ENCODE measurements around the gene TBX4. TPM values are rescaled to one million over a fixed set of nuclear protein-coding genes. Genes with fewer than 3 reads are reported as not detected.

Gene TBX4
- total and polyA plus RNA-seq, 2 of the 13 experiments (the other 11 are each of a cell fraction or from before 2014, with no cell fraction given): 0.11 to 1.1 TPM

DNA sequence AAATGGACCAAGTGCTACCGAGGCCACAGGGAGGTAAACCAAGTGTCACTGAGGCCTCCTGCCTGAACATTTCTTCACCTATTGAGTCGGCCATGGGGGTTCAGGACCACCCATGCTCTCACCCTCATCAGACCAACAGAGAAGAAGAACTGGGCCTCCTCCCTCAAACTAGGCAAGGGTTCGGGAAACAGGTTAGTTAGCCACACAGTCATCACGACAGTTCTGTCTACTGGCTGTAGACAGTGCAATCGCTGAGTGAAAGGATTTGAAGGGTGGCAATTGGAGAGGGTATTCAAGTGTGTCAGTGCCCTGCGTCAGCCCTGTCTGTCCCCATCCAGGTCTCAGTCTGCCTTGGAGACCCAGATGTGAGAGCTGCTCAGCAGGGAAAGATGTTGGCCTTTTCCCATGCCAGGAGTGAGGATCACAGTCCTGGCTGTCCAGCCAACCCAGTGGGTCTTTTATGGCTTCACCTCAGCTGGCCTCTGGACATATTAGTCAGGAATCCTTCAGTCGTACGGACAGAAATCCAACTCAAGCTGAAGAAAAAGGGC is 32.7 kb upstream of the TBX4 start:
- ChIA-PET CTCF (ENCODE audit: low intra/inter-chr PET ratio, low total read pairs) (no interaction called here), POLR2A (no interaction called here)
- Histone ChIP-seq H4K20me1 (ENCODE audit: insufficient read depth, low read length) (no peaks in the 10 kb centered on the region), H3K4me3 (replicated peaks in 1 of 3; ENCODE audit: insufficient read depth in 1 of 3, low read depth in 2 of 3, low read length in 3 of 3) (no peak overlapping the region), H3K9me3 (ENCODE audit: low read length) (no peaks in the 10 kb centered on the region), H3K27me3 (ENCODE audit: control insufficient read depth in 1 of 2, insufficient read depth in 2 of 2, low read length in 2 of 2) (no peaks in the 10 kb centered on the region), H3K27ac (ENCODE audit: extremely low read length, insufficient read depth, low read length) (no peak overlapping the region), H3K79me2 (ENCODE audit: insufficient read depth, low read length) (no peaks in the 10 kb centered on the region), H3K4me2 (ENCODE audit: low read depth, low read length) (no peak overlapping the region), H3K36me3 (replicated peaks in 1 of 2; ENCODE audit: control insufficient read depth in 1 of 2, insufficient read depth in 2 of 2, low read length in 2 of 2) (no peaks in the 10 kb centered on the region), H3K9ac (ENCODE audit: insufficient read depth, low read depth, low read length) (no peak overlapping the region), H3K4me1 (ENCODE audit: insufficient read depth, low read length) (peaks cover 39% of the 10 kb centered on the region), H2AFZ (ENCODE audit: low read length) (no peak overlapping the region)
- 56% methylated on average over 8 of the region's 8 CpGs for WGBS (ENCODE audit: low lambda C conversion rate)
- no peak for FAIRE-seq
- no peak for ATAC-seq
- intact Hi-C loops (cut with micrococcal nuclease; ENCODE audit: unreplicated experiment): no loop called here
- no peak for TF ChIP-seq ZMYM4 (CRISPR knock-in tag; IDR thresholded peaks at IDR 0.05)
- no peak for TF ChIP-seq ZNF776 (CRISPR knock-in tag; IDR thresholded peaks at IDR 0.05)
- TF ChIP-seq EEA1 (CRISPR knock-in tag; IDR thresholded peaks at IDR 0.05; ENCODE audit: borderline replicate concordance): no peak
- no peak for TF ChIP-seq CC2D1A (CRISPR knock-in tag; IDR thresholded peaks at IDR 0.05)
- no peak for TF ChIP-seq MTA1 (CRISPR knock-in tag; IDR thresholded peaks at IDR 0.05; ENCODE audit: borderline replicate concordance)
- no peak for TF ChIP-seq ZNF260 (CRISPR knock-in tag; IDR thresholded peaks at IDR 0.05; ENCODE audit: borderline replicate concordance, low read depth)
- no peak for TF ChIP-seq MEF2D (CRISPR knock-in tag; IDR thresholded peaks at IDR 0.05)
- TF ChIP-seq FOXO1 (CRISPR knock-in tag; IDR thresholded peaks at IDR 0.05): no peak
- TF ChIP-seq XBP1 (CRISPR knock-in tag; IDR thresholded peaks at IDR 0.05): no peak
- in situ Hi-C loops (cut with HindIII; ENCODE audit: extremely low pct_ligation_motif_present, low pct_unique_long_range_greater_than_20kb): loop anchor here (5.0 to 10.0 kb wide), 3 partner anchors 73 to 415 kb away; no protein-coding TSS in a partner anchor
- BruUV-seq (replicated peaks): no TSS peak
- DNase-seq (ENCODE audit: low spot score): no peak

- 47% methylated on average over 4 of the region's 4 CpGs for WGBS (ENCODE audit: low lambda C conversion rate)
- POLR2A ChIA-PET: no interaction called here
- BruUV-seq (replicated peaks): no TSS peak
- intact Hi-C loops (cut with micrococcal nuclease; ENCODE audit: unreplicated experiment) (no loop called here), in situ Hi-C loops (cut with HindIII; ENCODE audit: extremely low pct_ligation_motif_present, low pct_unique_long_range_greater_than_20kb) (loop anchor here (10.0 kb wide), 1 partner anchor 135 kb away; no protein-coding TSS in a partner anchor)
- DNase-seq (ENCODE audit: low spot score) (no peak), FAIRE-seq (peak; percentile 8), ATAC-seq (no peak)
- H3K36me3 ChIP-seq (replicated peaks in 1 of 2; ENCODE audit: control insufficient read depth in 1 of 2, insufficient read depth in 2 of 2, low read length in 2 of 2): no peaks in the 10 kb centered on the region
- H3K9me3 ChIP-seq (ENCODE audit: low read length): no peaks in the 10 kb centered on the region
- no peaks in the 10 kb centered on the region for H3K27me3 ChIP-seq (ENCODE audit: control insufficient read depth in 1 of 2, insufficient read depth in 2 of 2, low read length in 2 of 2)
- no peaks in the 10 kb centered on the region for H4K20me1 ChIP-seq (ENCODE audit: insufficient read depth, low read length)
- H3K4me2 ChIP-seq (ENCODE audit: low read depth, low read length): no peak overlapping the region
- H3K4me1 ChIP-seq (ENCODE audit: insufficient read depth, low read length): peaks cover 34% of the 10 kb centered on the region
- no peak overlapping the region for H3K4me3 ChIP-seq (replicated peaks in 1 of 3; ENCODE audit: insufficient read depth in 1 of 3, low read depth in 2 of 3, low read length in 3 of 3)
- no peak overlapping the region for H3K27ac ChIP-seq (ENCODE audit: extremely low read length, insufficient read depth, low read length)
- TF ChIP-seq MYNN (CRISPR knock-in tag; IDR thresholded peaks at IDR 0.05; ENCODE audit: low read depth) (no peak), ISL2 (CRISPR knock-in tag; IDR thresholded peaks at IDR 0.05) (no peak), NFKB2 (CRISPR knock-in tag; IDR thresholded peaks at IDR 0.05; ENCODE audit: borderline replicate concordance) (no peak)
- no peak overlapping the region for H3K9ac ChIP-seq (ENCODE audit: insufficient read depth, low read depth, low read length)
- no peak overlapping the region for H2AFZ ChIP-seq (ENCODE audit: low read length)
- no peaks in the 10 kb centered on the region for H3K79me2 ChIP-seq (ENCODE audit: insufficient read depth, low read length)
- CTCF ChIA-PET (ENCODE audit: low intra/inter-chr PET ratio, low total read pairs): no interaction called here
These were observed 32.2 kb upstream of the TBX4 start for GRCh38 chr17:61420052-61420451.

Data from HepG2 (cell line).